HG02973 (cell line): ENCODE data around the gene YBEY.

ENCODE experiments used
- ATAC-seq: cut with Tn5 transposase; IDR thresholded peaks from one replicate; pipeline ENCODE4 v1.9.1; 2021; ENCODE audit warnings: moderate library complexity; ENCODE audit not compliant: unreplicated experiment

The YBEY gene

GRCh38 chr21:46325073-46325912 is 39.2 kb downstream of the YBEY start:
- no peak for ATAC-seq

GRCh38 chr21:46326110-46326703 is 40.1 kb downstream of the YBEY start:
- ATAC-seq, result no peak

GRCh38 chr21:46327711-46328110 is 41.6 kb downstream of the YBEY start:
- no peak for ATAC-seq

- ATAC-seq, result no peak
Measured at GRCh38 chr21:46328151-46328550, 42.0 kb downstream of the YBEY start.

- no peak for ATAC-seq
Measured at GRCh38 chr21:46329796-46330195, 43.7 kb downstream of the YBEY start.

- ATAC-seq, result no peak
Measured at GRCh38 chr21:46334351-46335140, 48.4 kb downstream of the YBEY start.

GRCh38 chr21:46336603-46337002 is 50.5 kb downstream of the YBEY start:
- no peak for ATAC-seq

GRCh38 chr21:46340998-46341397 is 54.9 kb downstream of the YBEY start:
- ATAC-seq, result no peak

- ATAC-seq, result no peak
Measured at GRCh38 chr21:46344219-46344915, 58.2 kb downstream of the YBEY start.

- no peak for ATAC-seq
Measured at GRCh38 chr21:46345861-46346260, 59.7 kb downstream of the YBEY start.

- ATAC-seq, result no peak
Measured at GRCh38 chr21:46346296-46347202, 60.4 kb downstream of the YBEY start.

GRCh38 chr21:46347203-46347550 is 61.0 kb downstream of the YBEY start:
- no peak for ATAC-seq
